Omental fat pad (tissue), 4 donors: ENCODE measurements around the gene JOSD1. TPM values are rescaled to one million over a fixed set of nuclear protein-coding genes. Genes with fewer than 3 reads are reported as not detected.

Experiments used
- ATAC-seq: fragments of 150-250 bp; one replicate; pipeline ENCODE4 v1.9.1; 2016; ENCODE audit warnings: mild to moderate bottlenecking, moderate library complexity; ENCODE audit not compliant: low FRiP score
- DNase-seq: peaks from one replicate; pipeline ENCODE4 v3.0.0-alpha.2; 2019; ENCODE audit warnings: low spot score
- total RNA-seq, 4 donors: library from RNA; depleted of rRNA; stranded (reverse); fragments of >200 nt; gene quantifications; one replicate each; pipeline ENCODE4 v1.1.0, GENCODE V29; 2016
- TF ChIP-seq, protein P1 (sequence below), 3 donors: fragments of 450-650 bp; IDR thresholded peaks; one replicate each; pipeline ENCODE4 v1.5.1; 2016 to 2017; ENCODE audit warnings: antibody characterized with exemption in 3 of 3, mild to moderate bottlenecking in 3 of 3, moderate library complexity in 2 of 3

The JOSD1 gene
- total RNA-seq, 4 donors from 2014 or later = 61.9 to 130 (median 66.3) TPM

GRCh38 chr22:38657045-38657909, 43.5 kb downstream of the JOSD1 start:
- TF ChIP-seq, protein P1, sequence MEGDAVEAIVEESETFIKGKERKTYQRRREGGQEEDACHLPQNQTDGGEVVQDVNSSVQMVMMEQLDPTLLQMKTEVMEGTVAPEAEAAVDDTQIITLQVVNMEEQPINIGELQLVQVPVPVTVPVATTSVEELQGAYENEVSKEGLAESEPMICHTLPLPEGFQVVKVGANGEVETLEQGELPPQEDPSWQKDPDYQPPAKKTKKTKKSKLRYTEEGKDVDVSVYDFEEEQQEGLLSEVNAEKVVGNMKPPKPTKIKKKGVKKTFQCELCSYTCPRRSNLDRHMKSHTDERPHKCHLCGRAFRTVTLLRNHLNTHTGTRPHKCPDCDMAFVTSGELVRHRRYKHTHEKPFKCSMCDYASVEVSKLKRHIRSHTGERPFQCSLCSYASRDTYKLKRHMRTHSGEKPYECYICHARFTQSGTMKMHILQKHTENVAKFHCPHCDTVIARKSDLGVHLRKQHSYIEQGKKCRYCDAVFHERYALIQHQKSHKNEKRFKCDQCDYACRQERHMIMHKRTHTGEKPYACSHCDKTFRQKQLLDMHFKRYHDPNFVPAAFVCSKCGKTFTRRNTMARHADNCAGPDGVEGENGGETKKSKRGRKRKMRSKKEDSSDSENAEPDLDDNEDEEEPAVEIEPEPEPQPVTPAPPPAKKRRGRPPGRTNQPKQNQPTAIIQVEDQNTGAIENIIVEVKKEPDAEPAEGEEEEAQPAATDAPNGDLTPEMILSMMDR (IDR thresholded peaks at IDR 0.05) = no peak
- ATAC-seq = peak; percentile 17
- DNase-seq = no peak

DNA sequence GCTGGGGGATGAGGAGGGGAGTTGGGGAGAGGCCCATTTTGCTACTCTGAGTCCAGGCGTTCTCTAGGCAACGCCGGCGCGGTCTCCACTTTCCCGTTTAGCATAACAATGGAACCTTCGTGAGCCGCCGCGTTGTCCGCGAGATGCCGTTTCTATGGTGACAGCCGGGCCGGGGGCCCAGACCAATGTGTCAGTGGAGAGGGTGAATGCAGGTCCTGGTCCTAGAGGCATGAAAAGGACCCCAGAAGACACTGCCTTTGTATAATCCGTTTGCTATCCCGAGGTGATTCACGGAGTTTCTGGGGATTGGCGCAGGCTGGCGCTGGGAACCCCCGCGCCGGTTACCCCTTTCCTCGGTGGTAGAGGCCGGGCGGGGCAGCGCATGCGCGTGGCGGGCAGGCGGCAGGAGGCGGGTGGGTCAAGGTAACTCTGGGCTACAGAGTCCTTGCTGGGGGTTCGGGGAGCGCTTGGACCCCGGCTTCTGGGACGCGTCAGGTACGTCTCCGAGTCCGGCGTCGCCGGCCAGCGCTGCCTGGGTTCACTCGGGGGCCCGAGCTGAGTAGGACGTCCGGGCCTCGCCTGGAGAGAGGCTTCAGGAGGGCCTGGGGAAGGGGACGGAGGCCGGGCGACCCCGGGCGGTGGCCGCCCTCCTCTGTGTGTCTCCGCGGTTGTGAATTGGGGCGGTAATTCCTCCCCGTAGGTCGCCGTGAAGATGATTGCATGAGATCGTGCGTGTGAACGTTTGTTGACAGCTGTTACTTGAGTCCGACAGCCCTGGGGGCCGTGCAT, 44.3 kb downstream of the JOSD1 start, which contains the start of the genes CBY1 and FAM227A:
Gene CBY1, plus strand, starts transcription at position 383 of the 789 bp plus-strand sequence. CDS start 11,417 bp downstream, outside the sequence.
Gene FAM227A, minus strand, starts transcription at position 137 of the 789 bp plus-strand sequence. CDS start 6,224 bp downstream, outside the sequence.
- TF ChIP-seq, protein P1 (IDR thresholded peaks at IDR 0.05) = no peak
- DNase-seq = peak; percentile 64
- ATAC-seq = peak; percentile 91

DNA sequence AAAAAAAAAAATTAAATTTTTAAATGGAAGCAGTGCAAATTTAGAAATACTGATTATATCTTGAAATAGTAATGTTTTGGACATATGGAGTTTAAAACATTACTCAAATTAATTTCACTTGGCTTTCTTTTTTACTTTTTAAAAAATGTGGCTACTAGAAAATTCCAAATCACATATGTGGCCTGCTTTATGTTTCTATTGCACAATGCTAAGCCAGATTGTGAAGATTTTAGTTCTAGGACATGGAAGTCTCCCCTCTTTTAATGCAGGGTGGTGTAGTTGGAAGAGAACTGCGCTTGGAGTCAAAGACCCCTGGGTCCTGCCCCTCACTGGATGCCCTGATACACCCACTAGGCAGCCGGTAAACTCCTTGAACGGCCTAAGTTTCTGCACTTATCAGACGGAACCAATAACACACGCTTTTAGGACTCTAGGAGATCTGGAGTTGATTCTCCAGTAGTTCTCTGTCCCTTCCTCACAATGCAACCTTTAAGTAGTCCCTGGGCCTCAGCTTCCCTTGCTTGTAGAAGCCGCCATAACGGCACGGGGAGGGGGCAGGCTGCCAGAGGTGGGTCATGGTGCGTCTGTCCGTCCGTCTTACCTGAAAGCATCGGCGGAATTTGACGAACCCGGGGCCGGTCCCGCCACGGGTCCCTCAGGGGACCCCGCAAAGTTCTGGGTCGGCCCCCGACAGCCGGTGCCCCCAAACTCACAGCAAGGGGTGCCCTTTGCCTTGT, 45.1 kb downstream of the JOSD1 start:
- DNase-seq (no peak), ATAC-seq (peak; percentile 4)
- TF ChIP-seq, protein P1 (IDR thresholded peaks at IDR 0.05) = no peak

DNA sequence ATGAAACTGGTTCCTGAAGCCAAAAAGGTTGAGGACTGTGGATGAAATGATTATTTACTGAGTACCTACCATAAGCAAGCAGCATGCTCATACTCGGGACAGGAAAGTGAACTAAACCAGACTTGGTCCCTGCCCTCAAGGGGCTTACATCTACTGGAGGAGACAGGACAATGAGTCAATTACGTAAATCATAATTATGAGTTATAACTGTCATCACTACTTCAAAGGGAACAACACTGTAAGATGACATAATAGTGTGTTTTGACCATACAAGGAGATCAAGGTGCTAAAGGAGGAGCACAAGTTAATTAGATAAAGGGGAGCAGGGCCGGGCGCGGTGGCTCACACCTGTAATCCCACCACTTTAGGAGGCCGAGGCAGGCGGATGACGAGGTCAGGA, 47.0 kb downstream of the JOSD1 start:
- ATAC-seq = no peak
- TF ChIP-seq, protein P1 (IDR thresholded peaks at IDR 0.05) = no peak
- DNase-seq = no peak

- ATAC-seq (no peak), DNase-seq (no peak)
- TF ChIP-seq, protein P1 (IDR thresholded peaks at IDR 0.05) = no peak
Measured at GRCh38 chr22:38652859-38653258, 47.9 kb downstream of the JOSD1 start.

GRCh38 chr22:38649841-38650522, 50.8 kb downstream of the JOSD1 start:
- TF ChIP-seq, protein P1 (IDR thresholded peaks at IDR 0.05) = no peak

More at GRCh38 chr22:38649841-38650522, 50.8 kb downstream of the JOSD1 start:
- DNase-seq = no peak
- ATAC-seq = no peak
